MM.1S (cell line): ENCODE results near the gene ATXN10.

Experiments used
- DNase-seq: peaks from one replicate; pipeline ENCODE4 v3.0.0-alpha.2; 2015
- H2AFZ ChIP-seq: fragments of 300-600 bp; sonication (generic); 2 replicates; pipeline ENCODE4 v1.6.0; 2016; ENCODE audit warnings: antibody characterized with exemption, low read length
- H3F3A ChIP-seq: fragments of 300-600 bp; sonication (generic); 2 replicates; pipeline ENCODE4 v1.6.1; 2016; ENCODE audit warnings: mild to moderate bottlenecking, antibody characterized with exemption, low read length, moderate library complexity, mixed read lengths; ENCODE audit not compliant: insufficient read depth
- H3K27ac ChIP-seq: fragments of 300-600 bp; sonication (generic); 2 replicates; pipeline ENCODE4 v1.5.1; 2016; ENCODE audit warnings: mild to moderate bottlenecking, low read length
- H3K27me3 ChIP-seq: fragments of 300-600 bp; sonication (generic); replicated peaks from 2 replicates; pipeline ENCODE4 v1.6.0; 2016; ENCODE audit warnings: low read length; ENCODE audit not compliant: insufficient read depth
- H3K36me3 ChIP-seq: fragments of 300-600 bp; sonication (generic); replicated peaks from 2 replicates; pipeline ENCODE4 v1.6.1; 2016; ENCODE audit warnings: mild to moderate bottlenecking, low read length, mixed read lengths; ENCODE audit not compliant: insufficient read depth
- H3K4me1 ChIP-seq: fragments of 300-600 bp; sonication (generic); 2 replicates; pipeline ENCODE4 v1.6.1; 2016; ENCODE audit warnings: low read length, mixed read lengths
- H3K4me2 ChIP-seq: fragments of 300-600 bp; sonication (generic); 2 replicates; pipeline ENCODE4 v1.6.0; 2016; ENCODE audit warnings: low read depth, low read length
- H3K4me3 ChIP-seq: fragments of 300-600 bp; sonication (generic); 2 replicates; pipeline ENCODE4 v1.5.1; 2016; ENCODE audit warnings: low read length, mixed read lengths
- H3K79me2 ChIP-seq: fragments of 300-600 bp; sonication (generic); 2 replicates; pipeline ENCODE4 v1.6.1; 2016; ENCODE audit warnings: mixed run types, low read length, mixed read lengths
- H3K9ac ChIP-seq: fragments of 300-600 bp; sonication (generic); 2 replicates; pipeline ENCODE4 v1.6.1; 2016; ENCODE audit warnings: low read length, mixed read lengths
- H3K9me2 ChIP-seq: fragments of 300-600 bp; sonication (generic); replicated peaks from 2 replicates; pipeline ENCODE4 v1.6.1; 2016; ENCODE audit warnings: mild to moderate bottlenecking, low read length, mixed read lengths; ENCODE audit not compliant: insufficient read depth
- H3K9me3 ChIP-seq: fragments of 300-600 bp; sonication (generic); replicated peaks from 2 replicates; pipeline ENCODE4 v1.6.1; 2016; ENCODE audit warnings: mild to moderate bottlenecking, low read length, mixed read lengths; ENCODE audit not compliant: insufficient read depth
- H4K20me1 ChIP-seq: fragments of 300-600 bp; sonication (generic); 2 replicates; pipeline ENCODE4 v1.6.1; 2016; ENCODE audit warnings: mild to moderate bottlenecking, low read length, moderate library complexity, mixed read lengths; ENCODE audit not compliant: insufficient read depth
- CTCF ChIP-seq: fragments of 300-600 bp; sonication (generic); IDR thresholded peaks from 2 replicates; pipeline ENCODE4 v1.5.1; 2016; ENCODE audit warnings: antibody characterized with exemption, low read length, mixed read lengths
- EZH2 ChIP-seq: fragments of 300-600 bp; sonication (generic); optimal IDR thresholded peaks from 2 replicates; pipeline ENCODE3; 2017; ENCODE audit warnings: low read depth, mild to moderate bottlenecking, antibody characterized with exemption, low read length, mixed read lengths
- EZH2phosphoT487 ChIP-seq: fragments of 300-600 bp; sonication (generic); IDR thresholded peaks from 2 replicates; pipeline ENCODE4 v1.6.1; 2018; ENCODE audit warnings: antibody characterized with exemption, low read length

The ATXN10 gene

GRCh38 chr22:45754822-45755221 lies 83.2 kb downstream of the ATXN10 start:
- no peak overlapping the region for H3K27ac ChIP-seq
- H3K27me3 ChIP-seq: no peaks in the 10 kb centered on the region
- H4K20me1 ChIP-seq: no peaks in the 10 kb centered on the region
- no peaks in the 10 kb centered on the region for H3K9me3 ChIP-seq
- no peaks in the 10 kb centered on the region for H3K9me2 ChIP-seq
- no peak overlapping the region for H3K4me3 ChIP-seq
- H3K79me2 ChIP-seq: no peaks in the 10 kb centered on the region
- no peak for DNase-seq
- no peak overlapping the region for H2AFZ ChIP-seq
- H3K4me1 ChIP-seq: peaks cover 5% of the 10 kb centered on the region; the same call in 1 of the 2 replicates
- no peaks in the 10 kb centered on the region for H3F3A ChIP-seq
- H3K4me2 ChIP-seq: no peak overlapping the region
- H3K36me3 ChIP-seq: no peaks in the 10 kb centered on the region
- TF ChIP-seq CTCF (no peak), EZH2 (no peak), EZH2phosphoT487 (no peak)
- no peak overlapping the region for H3K9ac ChIP-seq

GRCh38 chr22:45756558-45756957 lies 84.9 kb downstream of the ATXN10 start:
- TF ChIP-seq CTCF (no peak), EZH2phosphoT487 (no peak), EZH2 (no peak)
- no peak for DNase-seq
- peaks cover 5% of the 10 kb centered on the region; the same call in 1 of the 2 replicates for H3K4me1 ChIP-seq
- no peaks in the 10 kb centered on the region for H3F3A ChIP-seq
- H3K79me2 ChIP-seq: no peaks in the 10 kb centered on the region
- no peak overlapping the region for H2AFZ ChIP-seq
- no peak overlapping the region for H3K9ac ChIP-seq
- H3K4me2 ChIP-seq: no peak overlapping the region
- H3K4me3 ChIP-seq: no peak overlapping the region
- H3K27ac ChIP-seq: no peak overlapping the region
- H3K27me3 ChIP-seq: no peaks in the 10 kb centered on the region
- no peaks in the 10 kb centered on the region for H4K20me1 ChIP-seq
- no peaks in the 10 kb centered on the region for H3K36me3 ChIP-seq
- no peaks in the 10 kb centered on the region for H3K9me3 ChIP-seq
- H3K9me2 ChIP-seq: no peaks in the 10 kb centered on the region

GRCh38 chr22:45757068-45757467 lies 85.4 kb downstream of the ATXN10 start:
- Histone ChIP-seq H3K9me3 (no peaks in the 10 kb centered on the region), H3K9me2 (no peaks in the 10 kb centered on the region), H3K4me1 (peaks cover 5% of the 10 kb centered on the region; the same call in 1 of the 2 replicates), H3K27me3 (no peaks in the 10 kb centered on the region), H4K20me1 (no peaks in the 10 kb centered on the region), H3K4me2 (no peak overlapping the region), H3F3A (no peaks in the 10 kb centered on the region), H3K4me3 (no peak overlapping the region), H2AFZ (no peak overlapping the region), H3K79me2 (no peaks in the 10 kb centered on the region), H3K27ac (no peak overlapping the region), H3K36me3 (no peaks in the 10 kb centered on the region), H3K9ac (no peak overlapping the region)
- TF ChIP-seq EZH2: no peak
- no peak for TF ChIP-seq CTCF
- no peak for TF ChIP-seq EZH2phosphoT487
- no peak for DNase-seq
